BLaER1 (cell line): Measurements from ENCODE around the gene BMP2.

Source experiments
- H3K27ac ChIP-seq: shearing (Covaris generic); formaldehyde crosslinking; 2 replicates; pipeline ENCODE4 v1.8.1; 2022
- H3K27me3 ChIP-seq: shearing (Covaris generic); formaldehyde crosslinking; 2 replicates; pipeline ENCODE4 v1.8.1; 2022
- H3K36me3 ChIP-seq: shearing (Covaris generic); formaldehyde crosslinking; 2 replicates; pipeline ENCODE4 v1.8.1; 2022
- H3K4me1 ChIP-seq: shearing (Covaris generic); formaldehyde crosslinking; 2 replicates; pipeline ENCODE4 v1.8.1; 2022
- H3K4me2 ChIP-seq: shearing (Covaris generic); formaldehyde crosslinking; 2 replicates; pipeline ENCODE4 v1.8.1; 2022
- H3K4me3 ChIP-seq: shearing (Covaris generic); formaldehyde crosslinking; 2 replicates; pipeline ENCODE4 v1.8.1; 2022
- H3K9ac ChIP-seq: shearing (Covaris generic); formaldehyde crosslinking; 2 replicates; pipeline ENCODE4 v1.8.1; 2022
- H3K9me3 ChIP-seq: shearing (Covaris generic); formaldehyde crosslinking; 2 replicates; pipeline ENCODE4 v1.8.1; 2022
- H4K20me1 ChIP-seq: shearing (Covaris generic); formaldehyde crosslinking; 2 replicates; pipeline ENCODE4 v1.8.1; 2022
- Cebpa-rat ChIP-seq: shearing (Covaris generic); IDR thresholded peaks from 2 replicates; pipeline ENCODE4 v1.8.1; 2022

The BMP2 gene

GRCh38 chr20:6786548-6786947, 19.1 kb downstream of the BMP2 start:
- Histone ChIP-seq H3K4me2 (no peak overlapping the region), H3K9ac (no peak overlapping the region), H3K36me3 (0 out of 2 replicates have a peak, but pooled peaks cover 6% of the 10 kb centered on the region), H3K27ac (no peak overlapping the region), H3K27me3 (no peaks in the 10 kb centered on the region), H3K4me1 (no peaks in the 10 kb centered on the region), H3K9me3 (no peaks in the 10 kb centered on the region), H4K20me1 (no peaks in the 10 kb centered on the region), H3K4me3 (no peak overlapping the region)
- no peak for TF ChIP-seq Cebpa-rat

DNA sequence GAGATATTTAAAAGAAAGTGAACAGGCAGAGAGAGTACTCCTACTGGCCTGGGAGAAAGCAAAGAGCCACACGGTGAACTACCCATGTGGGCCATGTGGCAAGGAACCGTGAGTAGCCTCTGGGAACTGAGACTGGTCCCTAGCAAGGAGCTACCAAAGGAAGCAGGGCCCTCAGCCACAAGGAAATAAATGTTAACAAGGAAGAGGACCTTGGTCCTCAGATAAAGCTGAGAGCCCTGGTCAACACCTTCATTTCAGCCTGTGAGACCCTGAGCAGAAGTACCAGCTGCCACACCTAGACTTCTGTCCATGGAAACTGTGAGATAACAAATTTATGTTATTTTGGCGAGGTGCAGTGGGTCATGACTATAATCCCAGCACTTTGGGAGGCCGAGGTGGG, 25.3 kb downstream of the BMP2 start:
- Histone ChIP-seq H3K9ac (no peak overlapping the region), H3K4me3 (no peak overlapping the region), H4K20me1 (no peaks in the 10 kb centered on the region), H3K27me3 (no peaks in the 10 kb centered on the region), H3K4me2 (no peak overlapping the region), H3K36me3 (no peaks in the 10 kb centered on the region), H3K4me1 (no peaks in the 10 kb centered on the region), H3K9me3 (no peaks in the 10 kb centered on the region), H3K27ac (no peak overlapping the region)
- no peak for TF ChIP-seq Cebpa-rat

GRCh38 chr20:6802227-6802626, 34.7 kb downstream of the BMP2 start:
- Histone ChIP-seq H3K4me1 (no peaks in the 10 kb centered on the region; the same call in 1 of the 2 replicates), H3K27me3 (no peaks in the 10 kb centered on the region)

DNA sequence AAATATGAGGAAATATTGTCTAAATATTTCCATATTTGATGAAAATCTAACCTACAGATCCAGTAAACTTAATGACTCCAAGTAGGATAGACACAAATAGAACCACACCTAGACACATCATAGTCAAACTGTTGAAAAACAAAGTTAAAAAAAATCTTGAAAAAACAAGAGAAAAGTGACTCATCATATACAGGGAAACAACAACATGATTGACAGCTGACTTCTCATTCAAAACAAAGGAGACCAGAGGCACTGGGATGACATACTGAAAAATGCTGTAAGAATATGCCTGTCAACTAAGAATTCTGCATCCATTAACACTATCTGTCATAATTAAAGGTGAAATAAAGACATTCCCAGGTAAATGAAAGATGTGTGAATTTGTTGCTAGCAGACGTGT, 38.8 kb downstream of the BMP2 start:
- no peak overlapping the region for H3K9ac ChIP-seq
- H3K27ac ChIP-seq = no peak overlapping the region
- no peaks in the 10 kb centered on the region for H3K27me3 ChIP-seq
- H3K4me3 ChIP-seq = no peak overlapping the region
- TF ChIP-seq Cebpa-rat = no peak
- no peaks in the 10 kb centered on the region for H4K20me1 ChIP-seq
- H3K4me2 ChIP-seq = no peak overlapping the region
- H3K36me3 ChIP-seq = no peaks in the 10 kb centered on the region
- H3K9me3 ChIP-seq = peaks cover 8% of the 10 kb centered on the region; the same call in 1 of the 2 replicates
- H3K4me1 ChIP-seq = no peaks in the 10 kb centered on the region

More at GRCh38 chr20:6802227-6802626, 34.7 kb downstream of the BMP2 start:
- peaks cover 8% of the 10 kb centered on the region; the same call in 1 of the 2 replicates for H3K9me3 ChIP-seq
- H3K4me3 ChIP-seq = no peak overlapping the region
- no peak overlapping the region for H3K27ac ChIP-seq
- no peak for TF ChIP-seq Cebpa-rat
- no peaks in the 10 kb centered on the region for H3K36me3 ChIP-seq
- no peak overlapping the region for H3K4me2 ChIP-seq
- H4K20me1 ChIP-seq = no peaks in the 10 kb centered on the region
- no peak overlapping the region for H3K9ac ChIP-seq

DNA sequence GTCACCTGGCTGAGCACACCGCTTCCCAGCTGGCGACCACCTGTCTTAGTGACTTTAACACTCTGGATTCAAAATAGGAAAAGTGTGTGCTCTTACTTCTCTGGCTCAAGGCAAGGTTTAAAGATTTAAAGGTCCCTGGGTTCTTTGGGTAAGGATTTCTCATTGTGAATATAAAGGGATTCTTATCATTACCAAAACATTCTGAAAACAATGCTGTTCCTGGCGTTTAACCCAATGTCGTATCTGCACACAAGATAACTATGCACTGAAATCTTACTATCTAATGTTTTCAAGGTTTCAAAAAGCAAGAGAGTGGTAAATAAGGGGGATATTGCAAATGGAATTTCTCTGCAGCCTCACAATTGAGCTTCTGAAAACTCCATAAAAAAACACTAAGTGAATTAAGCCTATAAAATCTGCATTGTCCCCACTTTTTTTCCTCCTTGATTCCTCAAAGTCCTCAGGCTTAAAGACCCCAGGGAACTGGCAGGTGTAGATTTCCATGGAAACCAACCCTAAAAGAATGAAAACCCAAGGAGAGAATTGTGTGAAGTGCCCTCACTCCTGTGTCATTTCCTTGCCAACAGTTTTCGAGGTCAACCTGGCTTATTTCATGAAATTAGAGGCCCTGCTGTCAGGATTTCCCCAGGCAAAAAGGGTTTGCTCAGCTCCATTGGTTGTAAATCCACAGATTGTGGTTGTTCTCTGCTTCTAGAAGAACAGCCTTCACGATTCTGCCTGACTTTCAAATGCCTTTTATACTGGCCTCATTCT, 44.0 kb downstream of the BMP2 start:
- H3K36me3 ChIP-seq = no peaks in the 10 kb centered on the region
- H3K9ac ChIP-seq = no peak overlapping the region
- no peaks in the 10 kb centered on the region for H3K4me1 ChIP-seq
- no peaks in the 10 kb centered on the region for H4K20me1 ChIP-seq
- no peak for TF ChIP-seq Cebpa-rat
- H3K4me3 ChIP-seq = no peak overlapping the region
- 0 out of 2 replicates have a peak, but pooled peaks cover under 1% of the 10 kb centered on the region for H3K9me3 ChIP-seq
- H3K4me2 ChIP-seq = no peak overlapping the region
- peaks cover 4% of the 10 kb centered on the region; the same call in 1 of the 2 replicates for H3K27me3 ChIP-seq
- H3K27ac ChIP-seq = no peak overlapping the region

GRCh38 chr20:6812530-6812929, 45.0 kb downstream of the BMP2 start:
- Histone ChIP-seq H3K27ac (no peak overlapping the region), H4K20me1 (no peaks in the 10 kb centered on the region), H3K4me3 (no peak overlapping the region), H3K36me3 (no peaks in the 10 kb centered on the region), H3K4me1 (no peaks in the 10 kb centered on the region), H3K9me3 (no peaks in the 10 kb centered on the region), H3K27me3 (peaks cover 4% of the 10 kb centered on the region; the same call in 1 of the 2 replicates), H3K9ac (no peak overlapping the region), H3K4me2 (no peak overlapping the region)
- TF ChIP-seq Cebpa-rat = no peak

GRCh38 chr20:6814945-6815344, 47.5 kb downstream of the BMP2 start:
- H3K27ac ChIP-seq = no peak overlapping the region
- no peaks in the 10 kb centered on the region for H3K36me3 ChIP-seq
- no peaks in the 10 kb centered on the region for H3K9me3 ChIP-seq
- no peak overlapping the region for H3K9ac ChIP-seq
- TF ChIP-seq Cebpa-rat = no peak
- H3K4me3 ChIP-seq = no peak overlapping the region
- no peak overlapping the region for H3K4me2 ChIP-seq
- no peaks in the 10 kb centered on the region for H4K20me1 ChIP-seq
- no peaks in the 10 kb centered on the region for H3K4me1 ChIP-seq
- H3K27me3 ChIP-seq = peaks cover 4% of the 10 kb centered on the region; the same call in 1 of the 2 replicates

DNA sequence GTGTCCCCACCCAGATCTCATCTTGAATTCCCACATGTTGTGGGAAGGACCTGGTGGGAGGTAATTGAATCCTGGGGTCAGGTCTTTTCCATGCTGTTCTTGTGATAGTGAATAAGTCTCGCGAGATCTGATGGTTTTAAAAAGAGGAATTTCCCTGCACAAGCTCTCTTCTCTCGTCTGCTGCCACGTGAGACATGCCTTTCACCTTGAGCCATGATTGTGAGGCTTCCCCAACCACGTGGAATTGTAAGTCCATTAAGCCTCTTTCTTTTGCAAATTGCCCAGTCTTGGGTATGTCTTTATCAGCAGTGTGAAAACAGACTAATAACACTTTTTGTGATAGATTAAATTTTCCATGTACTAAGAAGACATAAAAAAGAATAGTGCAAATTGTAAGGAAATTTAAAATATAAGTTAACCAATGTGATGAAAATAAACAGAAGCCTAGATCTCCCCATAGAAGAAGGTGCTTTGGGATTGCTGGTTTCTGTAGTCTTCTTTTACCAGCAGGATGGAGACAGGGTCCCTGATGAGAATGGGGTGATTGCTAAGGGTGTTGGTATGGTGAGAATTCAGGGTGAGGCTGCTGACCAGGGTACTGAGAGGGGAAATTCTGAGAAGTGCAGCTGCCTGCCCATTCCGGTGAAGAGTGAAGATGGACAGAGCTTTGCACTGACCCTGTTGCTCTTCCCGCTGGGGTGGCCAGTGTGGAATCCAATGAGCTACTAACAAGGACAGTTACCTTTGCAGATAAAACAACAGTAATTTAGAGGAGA, 50.7 kb downstream of the BMP2 start:
- Histone ChIP-seq H3K4me3 (no peak overlapping the region), H3K9me3 (no peaks in the 10 kb centered on the region), H4K20me1 (no peaks in the 10 kb centered on the region), H3K4me2 (no peak overlapping the region), H3K9ac (no peak overlapping the region), H3K36me3 (no peaks in the 10 kb centered on the region), H3K27me3 (no peaks in the 10 kb centered on the region), H3K4me1 (0 out of 2 replicates have a peak, but pooled peaks cover 7% of the 10 kb centered on the region), H3K27ac (no peak overlapping the region)
- TF ChIP-seq Cebpa-rat = no peak

- Histone ChIP-seq H3K9ac (no peak overlapping the region), H3K27me3 (no peaks in the 10 kb centered on the region), H3K9me3 (no peaks in the 10 kb centered on the region), H3K27ac (no peak overlapping the region), H3K4me1 (0 out of 2 replicates have a peak, but pooled peaks cover 7% of the 10 kb centered on the region), H3K4me3 (no peak overlapping the region), H3K36me3 (no peaks in the 10 kb centered on the region), H4K20me1 (no peaks in the 10 kb centered on the region), H3K4me2 (no peak overlapping the region)
- no peak for TF ChIP-seq Cebpa-rat
Measured at GRCh38 chr20:6819599-6819998, 52.1 kb downstream of the BMP2 start.

DNA sequence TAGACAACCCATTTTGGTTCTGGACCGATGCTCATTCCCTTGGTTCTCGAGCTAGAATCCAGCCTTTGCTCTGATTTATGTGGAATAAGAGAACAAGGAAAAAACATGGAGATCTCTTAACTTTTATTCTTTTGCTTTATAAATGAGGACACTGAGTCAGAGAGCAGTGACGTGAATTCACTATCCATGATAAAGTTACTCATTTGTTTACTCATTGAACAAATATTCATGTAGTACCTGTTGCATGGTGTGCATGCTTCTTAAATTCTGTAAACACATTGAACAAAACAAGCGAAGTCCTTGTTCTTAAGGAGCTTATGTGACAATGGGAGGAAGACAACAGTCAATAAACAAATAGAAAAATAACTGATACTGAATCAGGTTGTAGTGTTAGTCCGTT, 56.9 kb downstream of the BMP2 start:
- Histone ChIP-seq H3K9ac (no peak overlapping the region), H3K4me1 (0 out of 2 replicates have a peak, but pooled peaks cover 7% of the 10 kb centered on the region), H3K27ac (no peak overlapping the region), H3K4me3 (no peak overlapping the region), H3K36me3 (no peaks in the 10 kb centered on the region), H3K4me2 (no peak overlapping the region), H4K20me1 (no peaks in the 10 kb centered on the region), H3K9me3 (no peaks in the 10 kb centered on the region), H3K27me3 (no peaks in the 10 kb centered on the region)
- no peak for TF ChIP-seq Cebpa-rat
